K562 (cell line): ENCODE measurements around the gene SFXN2. TPM values are rescaled to one million over a fixed set of nuclear protein-coding genes. Genes with fewer than 3 reads are reported as not detected.
A peak's percentile ranks its signal among the peaks of the same experiment; 100 is the strongest.

Experiments
- CREB3 ChIP-seq: fragments of 450-650 bp; conservative IDR thresholded peaks from 2 replicates; pipeline ENCODE4 v1.6.1; 2016; ENCODE audit warnings: missing genetic modification characterization, low read depth, mild to moderate bottlenecking, missing compliant biosample characterization, moderate library complexity
- CUX1 ChIP-seq: fragments of 200-800 bp; sonication (Bioruptor generic); IDR thresholded peaks from 2 replicates; pipeline ENCODE4 v1.6.1; 2016; ENCODE audit warnings: missing genetic modification characterization, missing compliant biosample characterization
- DDX20 ChIP-seq: fragments of 450-650 bp; IDR thresholded peaks from 2 replicates; pipeline ENCODE4 v1.6.1; 2016; ENCODE audit warnings: missing genetic modification characterization, low read depth, mild to moderate bottlenecking, missing compliant biosample characterization, moderate library complexity
- HINFP ChIP-seq: fragments of 450-650 bp; conservative IDR thresholded peaks from 2 replicates; pipeline ENCODE4 v1.6.1; 2016; ENCODE audit warnings: missing genetic modification characterization, low read depth, mild to moderate bottlenecking, control low read depth, missing compliant biosample characterization
- HIVEP1 ChIP-seq: fragments of 250-450 bp; sonication (Bioruptor Pico); IDR thresholded peaks from 2 replicates; pipeline ENCODE4 v1.4.0; 2020; ENCODE audit warnings: mild to moderate bottlenecking
- ID3 ChIP-seq, 2 experiments: fragments of 250-450 bp in 1 of 2; fragments of 450-650 bp in 1 of 2; sonication (Bioruptor Pico) in 1 of 2; IDR thresholded peaks; 2 replicates each; pipeline versions ENCODE4 v1.6.1 to v1.8.0; 2016 to 2021; ENCODE audit warnings: mild to moderate bottlenecking in 2 of 2, moderate library complexity in 2 of 2, missing compliant biosample characterization in 1 of 2, missing genetic modification characterization in 1 of 2
- IRF9 ChIP-seq: fragments of 450-650 bp; IDR thresholded peaks from 2 replicates; pipeline ENCODE4 v1.6.1; 2016; ENCODE audit warnings: missing biosample characterization, missing genetic modification characterization
- KLF6 ChIP-seq: fragments of 250-450 bp; sonication (Bioruptor Pico); IDR thresholded peaks from 2 replicates; pipeline ENCODE4 v1.4.0; 2020; ENCODE audit warnings: mild to moderate bottlenecking, moderate library complexity, borderline replicate concordance
- NR1H2 ChIP-seq: sonication (generic); formaldehyde crosslinking; IDR thresholded peaks from 2 replicates; pipeline ENCODE4 v1.4.0; 2020; ENCODE audit warnings: mild to moderate bottlenecking, missing genetic modification reagents
- NR4A1 ChIP-seq, 2 experiments: fragments of 250-450 bp in 1 of 2; fragments of 450-650 bp in 1 of 2; sonication (Bioruptor Pico) in 1 of 2; IDR thresholded peaks; 2 replicates each; pipeline versions ENCODE4 v1.4.0 to v1.6.1; 2016 to 2020; ENCODE audit warnings: mild to moderate bottlenecking in 2 of 2, missing compliant biosample characterization in 1 of 2, missing genetic modification characterization in 1 of 2, moderate library complexity in 1 of 2
- PHF20 ChIP-seq: fragments of 450-650 bp; IDR thresholded peaks from 2 replicates; pipeline ENCODE4 v1.6.1; 2018; ENCODE audit not compliant: partially characterized antibody
- POLR2B ChIP-seq: fragments of 450-650 bp; IDR thresholded peaks from 2 replicates; pipeline ENCODE4 v1.6.1; 2018; ENCODE audit warnings: low read depth; ENCODE audit not compliant: partially characterized antibody
- PTTG1 ChIP-seq: fragments of 450-650 bp; IDR thresholded peaks from 2 replicates; pipeline ENCODE4 v1.6.1; 2016; ENCODE audit warnings: low read depth, mild to moderate bottlenecking, missing genetic modification characterization, missing compliant biosample characterization
- ZNF512 ChIP-seq: IDR thresholded peaks from 2 replicates; pipeline ENCODE4 v1.6.1; 2016; ENCODE audit warnings: missing genetic modification characterization, missing compliant biosample characterization
- ZNF76 ChIP-seq: fragments of 250-450 bp; sonication (Bioruptor Pico); IDR thresholded peaks from 2 replicates; pipeline ENCODE4 v1.4.0; 2020; ENCODE audit warnings: mild to moderate bottlenecking, moderate library complexity, borderline replicate concordance
- polyA plus RNA-seq, 8 experiments: library from polyadenylated mRNA; depleted of rRNA in 4 of 8; stranded (reverse) in 5 of 8; unstranded in 3 of 8; fragments of >200 nt; fragmentation: Nextera tagmentation in 2 of 8; fragmentation: Illumina TruSeq in 1 of 8; extraction: Ambion mirVana in 2 of 8; extraction: Trizol in 1 of 8; gene quantifications; 2 replicates each; pipeline versions ENCODE4 v1.2.1 to v1.2.3, GENCODE V29; 2011 to 2014; ENCODE audit warnings: inconsistent platforms in 1 of 8, missing spikeins in 1 of 8
- total RNA-seq, 7 experiments: library from RNA; depleted of rRNA in 6 of 7; stranded (reverse); fragments of >200 nt in 6 of 7; fragmentation: Illumina TruSeq in 2 of 7; extraction: Trizol in 2 of 7; gene quantifications; 2 replicates each; pipeline versions ENCODE4 v1.2.1 to v1.2.3, GENCODE V29; 2011 to 2021; ENCODE audit warnings: low replicate concordance in 1 of 7

SFXN2 gene
- total and polyA plus RNA-seq, 9 of the 15 experiments (the other 6 are each of a cell fraction or from before 2014, with no cell fraction given), result 7.3 to 23.8 (median 15.7) TPM

GRCh38 chr10:102743078-102743587 is 28.7 kb downstream of the SFXN2 start (continued):
- peak; percentile 60 for TF ChIP-seq IRF9 (tag)
- TF ChIP-seq NR1H2 (CRISPR knock-in tag), result no peak
- TF ChIP-seq POLR2B, result peak; percentile 23
- peak; percentile 72 for TF ChIP-seq DDX20 (tag)
- TF ChIP-seq KLF6 (CRISPR knock-in tag), result peak; percentile 52; the same call in 1 of the 2 replicates
- peak; percentile 71 for TF ChIP-seq HINFP
- TF ChIP-seq HIVEP1 (CRISPR knock-in tag), result no peak
- no peak for TF ChIP-seq CUX1 (CRISPR knock-in tag)
- TF ChIP-seq ZNF76 (CRISPR knock-in tag), result no peak
- TF ChIP-seq ID3 (CRISPR knock-in tag; IDR thresholded peaks at IDR 0.05), result 0 out of 2 replicates have a peak, but pooled peaks have one; percentile 17
- TF ChIP-seq ID3 (tag; IDR thresholded peaks at IDR 0.05), result peak; percentile 95
- TF ChIP-seq CREB3 (tag), result peak; percentile 92
- TF ChIP-seq NR4A1 (CRISPR knock-in tag; IDR thresholded peaks at IDR 0.05), result no peak
- TF ChIP-seq NR4A1 (tag; IDR thresholded peaks at IDR 0.05), result peak; percentile 96
- TF ChIP-seq ZNF512, result 0 out of 2 replicates have a peak, but pooled peaks have one; percentile 45
- peak; percentile 60 for TF ChIP-seq PHF20
- peak; percentile 86 for TF ChIP-seq PTTG1 (tag)
